Memory B cell (primary cell): ENCODE results near the gene FAM72B.
"Not testable (repeated sequence)": the region's sequence is repeated elsewhere in the genome, so short reads cannot be mapped to it uniquely, and the experiment has no call there.

Experiments used
- ATAC-seq: fragments of 150-1000 bp; cut with Tn5 transposase; 2 replicates; pipeline ENCODE4 v1.10.0; 2021; ENCODE audit warnings: low read depth, mild to moderate bottlenecking, moderate library complexity
- DNase-seq, 2 donors: peaks; one replicate each; pipeline ENCODE4 v3.0.0; 2022; ENCODE audit warnings: low spot score in 2 of 2
- H3K27ac Mint-ChIP-seq: one replicate; pipeline ENCODE4 v1.8.0; 2022; ENCODE audit warnings: mild to moderate bottlenecking, moderate library complexity, mixed read lengths
- H3K27me3 Mint-ChIP-seq: one replicate; pipeline ENCODE4 v1.8.0; 2022; ENCODE audit warnings: mixed read lengths
- H3K36me3 Mint-ChIP-seq: one replicate; pipeline ENCODE4 v1.8.0; 2022; ENCODE audit warnings: mild to moderate bottlenecking, mixed read lengths
- H3K4me1 Mint-ChIP-seq: one replicate; pipeline ENCODE4 v1.8.0; 2022; ENCODE audit warnings: mixed read lengths
- H3K4me3 Mint-ChIP-seq: one replicate; pipeline ENCODE4 v1.8.0; 2022; ENCODE audit warnings: mild to moderate bottlenecking, moderate library complexity, mixed read lengths
- H3K9me3 Mint-ChIP-seq: one replicate; pipeline ENCODE4 v1.8.0; 2022; ENCODE audit warnings: mixed read lengths

FAM72B gene

GRCh38 chr1:121148489-121149190 lies 35.5 kb downstream of the FAM72B start:
- not testable (repeated sequence) for DNase-seq, H3K27ac Mint-ChIP-seq, H3K36me3 Mint-ChIP-seq, H3K9me3 Mint-ChIP-seq, H3K4me3 Mint-ChIP-seq, H3K4me1 Mint-ChIP-seq, H3K27me3 Mint-ChIP-seq
- peak; percentile 71 for ATAC-seq

DNA sequence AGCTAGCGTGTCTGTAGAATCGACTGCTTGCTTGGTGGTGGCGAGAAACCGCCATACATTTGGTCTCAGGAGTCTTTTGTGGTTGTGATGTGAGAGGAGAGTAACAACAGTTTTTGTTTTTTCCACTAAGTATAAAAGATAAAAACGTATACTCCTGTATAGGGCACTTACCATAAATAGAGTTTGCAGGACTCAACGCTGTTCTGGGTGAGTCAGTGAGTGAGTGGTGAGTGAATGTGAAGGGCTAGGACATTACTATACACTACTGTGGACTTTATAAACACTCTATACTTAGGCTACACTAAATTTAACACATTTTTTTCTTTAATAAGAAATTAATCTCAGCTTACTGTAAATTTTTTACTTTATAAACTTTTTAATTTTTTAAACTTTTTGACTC lies 43.7 kb downstream of the FAM72B start:
- not testable (repeated sequence) for H3K36me3 Mint-ChIP-seq, H3K4me3 Mint-ChIP-seq, ATAC-seq, H3K27me3 Mint-ChIP-seq, H3K4me1 Mint-ChIP-seq, H3K27ac Mint-ChIP-seq, DNase-seq, H3K9me3 Mint-ChIP-seq

DNA sequence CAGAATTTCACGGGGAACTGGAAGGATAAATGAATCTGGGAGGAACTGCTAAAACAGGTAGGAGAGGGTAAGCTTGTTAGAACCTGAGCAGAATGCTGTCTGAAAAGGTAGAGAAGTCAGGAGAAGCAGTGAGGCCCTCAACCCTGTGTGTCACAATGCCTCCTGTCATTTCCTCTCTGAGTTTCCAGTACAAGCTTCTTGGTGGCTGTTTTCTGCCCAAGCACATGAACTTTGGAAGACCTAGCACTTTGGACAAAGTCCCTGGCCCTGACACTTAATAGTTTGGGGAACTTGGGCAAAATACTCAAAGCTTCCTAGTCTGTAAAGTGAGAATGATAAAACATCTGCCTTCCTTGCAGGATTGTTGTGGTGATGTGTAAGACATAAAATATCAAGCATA lies 52.6 kb downstream of the FAM72B start:
- not testable (repeated sequence) for H3K4me3 Mint-ChIP-seq, DNase-seq, H3K27me3 Mint-ChIP-seq, H3K27ac Mint-ChIP-seq, H3K4me1 Mint-ChIP-seq, H3K9me3 Mint-ChIP-seq, H3K36me3 Mint-ChIP-seq, ATAC-seq

- H3K27ac Mint-ChIP-seq, H3K27me3 Mint-ChIP-seq, H3K9me3 Mint-ChIP-seq, H3K36me3 Mint-ChIP-seq, DNase-seq, H3K4me1 Mint-ChIP-seq: not testable (repeated sequence)
- peak; percentile 29 for ATAC-seq
- H3K4me3 Mint-ChIP-seq: peak overlapping the region; percentile 67
Measured at GRCh38 chr1:121118480-121118824, 65.7 kb downstream of the FAM72B start.
